HL-60 (cell line): ENCODE measurements around the gene PTPN3.

ENCODE experiments used
- DNase-seq, 2 experiments: peaks; one replicate each; pipeline ENCODE4 v3.0.0-alpha.2; 2010 to 2020; ENCODE audit warnings: low read depth in 1 of 2, low spot score in 1 of 2
- H3K27ac ChIP-seq: fragments of 250-450 bp; sonication (Bioruptor Pico); replicated peaks from 2 replicates; pipeline ENCODE4 v1.5.1; 2020; ENCODE audit warnings: mild to moderate bottlenecking, moderate library complexity
- H3K27me3 ChIP-seq: fragments of 250-450 bp; sonication (Bioruptor Pico); 2 replicates; pipeline ENCODE4 v1.5.1; 2021; ENCODE audit warnings: mild to moderate bottlenecking, moderate library complexity; ENCODE audit not compliant: insufficient read depth, poor library complexity, severe bottlenecking
- H3K4me3 ChIP-seq: replicated peaks from 2 replicates; pipeline ENCODE4 v1.5.1; 2011; ENCODE audit warnings: mild to moderate bottlenecking, control low read depth, low read length; ENCODE audit not compliant: insufficient read depth
- GABPA ChIP-seq: IDR thresholded peaks from 2 replicates; pipeline ENCODE4 v1.6.1; 2012; ENCODE audit warnings: low read depth
- POLR2AphosphoS5 ChIP-seq: IDR thresholded peaks from 2 replicates; pipeline ENCODE4 v1.6.1; 2012; ENCODE audit warnings: low read depth
- SPI1 ChIP-seq: IDR thresholded peaks from 2 replicates; pipeline ENCODE4 v1.6.1; 2012; ENCODE audit warnings: low read depth, mild to moderate bottlenecking, borderline replicate concordance
- TF ChIP-seq, protein P1 (sequence below): IDR thresholded peaks from 2 replicates; pipeline ENCODE4 v1.6.1; 2012; ENCODE audit warnings: low read depth; ENCODE audit not compliant: insufficient replicate concordance
- TF ChIP-seq, protein P2 (sequence below): IDR thresholded peaks from one replicate; pipeline ENCODE4 v1.5.1; 2011; ENCODE audit warnings: low read length, control low read depth, inconsistent platforms; ENCODE audit not compliant: insufficient read depth

The PTPN3 gene

DNA sequence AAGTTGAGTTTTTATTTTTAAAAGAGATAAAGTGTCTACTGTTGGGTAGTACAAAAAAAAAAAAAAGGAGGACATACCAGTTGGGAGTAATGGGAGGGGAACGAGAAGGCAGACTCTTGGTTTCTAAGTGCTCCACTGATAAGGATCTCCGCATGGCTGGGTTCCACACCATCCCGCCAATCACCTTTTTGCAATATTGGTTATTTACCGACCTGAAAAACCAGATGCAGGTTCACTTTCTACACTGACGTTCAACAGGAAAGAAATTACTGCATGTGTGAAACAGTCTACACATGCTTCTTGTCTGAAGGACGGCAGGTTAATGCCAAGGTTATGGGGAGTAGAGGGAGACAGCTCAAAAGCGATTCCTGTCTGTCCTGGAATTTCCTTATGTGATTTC lies 75.5 kb downstream of the PTPN3 start:
- H3K4me3 ChIP-seq = no peak overlapping the region
- H3K27me3 ChIP-seq = no peaks in the 10 kb centered on the region
- TF ChIP-seq, protein P1, sequence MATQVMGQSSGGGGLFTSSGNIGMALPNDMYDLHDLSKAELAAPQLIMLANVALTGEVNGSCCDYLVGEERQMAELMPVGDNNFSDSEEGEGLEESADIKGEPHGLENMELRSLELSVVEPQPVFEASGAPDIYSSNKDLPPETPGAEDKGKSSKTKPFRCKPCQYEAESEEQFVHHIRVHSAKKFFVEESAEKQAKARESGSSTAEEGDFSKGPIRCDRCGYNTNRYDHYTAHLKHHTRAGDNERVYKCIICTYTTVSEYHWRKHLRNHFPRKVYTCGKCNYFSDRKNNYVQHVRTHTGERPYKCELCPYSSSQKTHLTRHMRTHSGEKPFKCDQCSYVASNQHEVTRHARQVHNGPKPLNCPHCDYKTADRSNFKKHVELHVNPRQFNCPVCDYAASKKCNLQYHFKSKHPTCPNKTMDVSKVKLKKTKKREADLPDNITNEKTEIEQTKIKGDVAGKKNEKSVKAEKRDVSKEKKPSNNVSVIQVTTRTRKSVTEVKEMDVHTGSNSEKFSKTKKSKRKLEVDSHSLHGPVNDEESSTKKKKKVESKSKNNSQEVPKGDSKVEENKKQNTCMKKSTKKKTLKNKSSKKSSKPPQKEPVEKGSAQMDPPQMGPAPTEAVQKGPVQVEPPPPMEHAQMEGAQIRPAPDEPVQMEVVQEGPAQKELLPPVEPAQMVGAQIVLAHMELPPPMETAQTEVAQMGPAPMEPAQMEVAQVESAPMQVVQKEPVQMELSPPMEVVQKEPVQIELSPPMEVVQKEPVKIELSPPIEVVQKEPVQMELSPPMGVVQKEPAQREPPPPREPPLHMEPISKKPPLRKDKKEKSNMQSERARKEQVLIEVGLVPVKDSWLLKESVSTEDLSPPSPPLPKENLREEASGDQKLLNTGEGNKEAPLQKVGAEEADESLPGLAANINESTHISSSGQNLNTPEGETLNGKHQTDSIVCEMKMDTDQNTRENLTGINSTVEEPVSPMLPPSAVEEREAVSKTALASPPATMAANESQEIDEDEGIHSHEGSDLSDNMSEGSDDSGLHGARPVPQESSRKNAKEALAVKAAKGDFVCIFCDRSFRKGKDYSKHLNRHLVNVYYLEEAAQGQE = no peak
- TF ChIP-seq SPI1 (no peak), POLR2AphosphoS5 (no peak), GABPA (no peak)
- TF ChIP-seq, protein P2, sequence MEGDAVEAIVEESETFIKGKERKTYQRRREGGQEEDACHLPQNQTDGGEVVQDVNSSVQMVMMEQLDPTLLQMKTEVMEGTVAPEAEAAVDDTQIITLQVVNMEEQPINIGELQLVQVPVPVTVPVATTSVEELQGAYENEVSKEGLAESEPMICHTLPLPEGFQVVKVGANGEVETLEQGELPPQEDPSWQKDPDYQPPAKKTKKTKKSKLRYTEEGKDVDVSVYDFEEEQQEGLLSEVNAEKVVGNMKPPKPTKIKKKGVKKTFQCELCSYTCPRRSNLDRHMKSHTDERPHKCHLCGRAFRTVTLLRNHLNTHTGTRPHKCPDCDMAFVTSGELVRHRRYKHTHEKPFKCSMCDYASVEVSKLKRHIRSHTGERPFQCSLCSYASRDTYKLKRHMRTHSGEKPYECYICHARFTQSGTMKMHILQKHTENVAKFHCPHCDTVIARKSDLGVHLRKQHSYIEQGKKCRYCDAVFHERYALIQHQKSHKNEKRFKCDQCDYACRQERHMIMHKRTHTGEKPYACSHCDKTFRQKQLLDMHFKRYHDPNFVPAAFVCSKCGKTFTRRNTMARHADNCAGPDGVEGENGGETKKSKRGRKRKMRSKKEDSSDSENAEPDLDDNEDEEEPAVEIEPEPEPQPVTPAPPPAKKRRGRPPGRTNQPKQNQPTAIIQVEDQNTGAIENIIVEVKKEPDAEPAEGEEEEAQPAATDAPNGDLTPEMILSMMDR = no peak
- no peak for DNase-seq
- H3K27ac ChIP-seq = no peak overlapping the region

DNA sequence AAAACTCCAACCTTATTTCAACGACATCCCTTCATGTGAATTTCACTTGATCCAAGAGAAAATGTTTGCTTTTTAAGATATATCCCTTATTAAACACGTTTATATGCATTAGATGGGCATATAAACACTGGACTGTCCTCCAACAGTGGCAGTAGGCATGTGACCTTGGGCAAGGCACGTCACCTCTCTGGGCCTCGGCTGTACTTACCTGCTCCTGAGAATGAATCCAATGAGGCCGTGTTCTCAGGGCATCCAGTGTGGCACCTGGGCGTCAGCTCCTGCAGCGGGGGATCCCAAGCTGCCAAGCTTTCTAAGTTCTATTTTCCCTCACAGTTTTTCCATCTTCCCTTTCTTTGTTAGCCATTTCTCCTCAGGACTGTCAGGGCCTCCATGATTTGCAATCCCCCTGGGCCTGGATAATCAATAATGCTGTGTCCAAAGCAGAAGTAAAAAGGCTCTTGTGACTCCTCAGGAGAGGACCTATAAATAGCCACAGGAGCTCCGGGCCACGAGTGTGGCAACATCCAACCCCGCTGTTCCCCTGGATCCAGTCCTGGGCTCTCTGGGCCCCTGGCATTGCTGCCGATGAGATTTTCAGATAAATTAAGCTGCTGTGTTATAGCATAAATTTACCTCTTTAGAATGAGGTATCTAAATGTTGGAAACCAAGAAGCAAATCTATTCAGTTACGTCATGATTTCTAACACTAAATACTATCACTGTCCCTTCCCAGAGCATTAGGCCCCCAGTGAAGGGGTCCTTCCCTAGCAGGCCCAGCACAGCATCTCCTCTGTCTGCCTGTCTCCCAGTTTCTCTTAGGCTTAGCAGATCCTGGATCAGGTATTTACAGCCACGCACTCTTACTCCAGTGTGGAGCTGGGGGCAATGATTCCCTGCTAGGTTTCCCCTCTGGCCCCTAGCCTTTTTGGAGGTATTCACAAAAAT lies 76.8 kb downstream of the PTPN3 start:
- DNase-seq = no peak
- no peak overlapping the region for H3K27ac ChIP-seq
- no peaks in the 10 kb centered on the region for H3K27me3 ChIP-seq
- H3K4me3 ChIP-seq = no peak overlapping the region
- no peak for TF ChIP-seq POLR2AphosphoS5
- TF ChIP-seq, protein P2 = no peak
- no peak for TF ChIP-seq GABPA
- TF ChIP-seq, protein P1 = no peak
- no peak for TF ChIP-seq SPI1

DNA sequence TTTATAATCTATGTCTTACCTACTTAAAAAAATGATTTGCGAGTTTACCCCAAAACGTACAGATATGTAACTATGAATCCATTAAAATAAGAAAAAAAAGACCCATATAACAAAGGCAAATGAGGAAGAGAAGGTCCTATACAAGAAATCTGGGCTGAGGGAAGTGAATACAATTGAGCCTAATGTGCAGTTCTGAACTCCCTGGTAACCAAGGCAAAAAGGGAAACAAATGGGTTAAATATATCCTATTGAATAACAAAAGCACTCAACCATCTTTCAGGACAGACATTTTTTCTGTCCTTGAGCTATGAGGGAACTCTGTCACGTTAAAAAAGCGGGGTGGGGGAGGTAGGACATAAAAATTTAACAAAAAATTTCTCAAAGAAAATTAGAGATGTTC lies 78.6 kb downstream of the PTPN3 start:
- H3K27ac ChIP-seq = no peak overlapping the region
- TF ChIP-seq GABPA (no peak), SPI1 (no peak)
- no peak overlapping the region for H3K4me3 ChIP-seq
- no peak for DNase-seq
- H3K27me3 ChIP-seq = no peaks in the 10 kb centered on the region

DNA sequence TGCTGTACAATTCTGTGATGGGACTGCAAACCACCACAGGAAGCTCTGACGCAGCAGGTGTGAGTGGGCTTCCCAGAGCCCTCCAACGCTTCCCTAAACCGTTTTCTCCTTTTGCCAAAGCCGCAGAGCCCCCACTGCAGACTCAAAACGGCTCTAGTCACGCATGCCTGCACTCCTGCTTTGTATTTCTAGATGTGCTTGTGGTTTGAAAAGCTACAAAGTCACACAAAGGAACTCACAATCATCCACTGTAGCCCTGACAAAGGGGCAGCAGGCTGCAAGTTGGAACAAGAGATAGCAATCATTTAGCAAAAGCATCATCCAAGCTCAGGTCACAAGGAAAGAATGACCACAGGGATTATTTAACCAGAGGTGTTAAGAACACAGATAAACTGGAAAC lies 79.3 kb downstream of the PTPN3 start:
- no peak overlapping the region for H3K27ac ChIP-seq
- H3K4me3 ChIP-seq = no peak overlapping the region
- DNase-seq = peak in 1 of 2 experiments; percentile 40
- no peaks in the 10 kb centered on the region for H3K27me3 ChIP-seq
- TF ChIP-seq, protein P1 = no peak
- TF ChIP-seq GABPA (no peak), POLR2AphosphoS5 (no peak), SPI1 (no peak)
- TF ChIP-seq, protein P2 = no peak
